Kidney (tissue), 14 donors: ENCODE measurements around the gene STEAP1. TPM values are rescaled to one million over a fixed set of nuclear protein-coding genes. Genes with fewer than 3 reads are reported as not detected.
"Not testable (repeated sequence)": the region's sequence is repeated elsewhere in the genome, so short reads cannot be mapped to it uniquely, and the experiment has no call there.

Experiments
- DNase-seq, 5 donors: peaks; one replicate each; pipeline ENCODE4 v3.0.0-alpha.2; 2013 to 2020
- FAIRE-seq: peaks from 2 replicates; lab custom pipeline; 2012; peaks lifted over from hg19 to GRCh38; lab: Jason Lieb, UNC
- H3K27ac ChIP-seq, 2 donors: one replicate each; pipeline ENCODE4 v1.7.0; 2013; ENCODE audit warnings: low read depth in 2 of 2, low read length in 2 of 2, inconsistent platforms in 1 of 2
- H3K27me3 ChIP-seq: one replicate; pipeline ENCODE4 v1.7.1; 2013; ENCODE audit warnings: low read length, inconsistent platforms; ENCODE audit not compliant: control insufficient read depth, insufficient read depth
- H3K36me3 ChIP-seq, 3 donors: one replicate each; pipeline versions ENCODE4 v1.7.0 to v1.7.1; 2013; ENCODE audit warnings: low read length in 3 of 3, control low read depth in 1 of 3, inconsistent platforms in 1 of 3; ENCODE audit not compliant: insufficient read depth in 3 of 3, control insufficient read depth in 2 of 3
- H3K4me1 ChIP-seq, 3 donors: one replicate each; pipeline versions ENCODE4 v1.7.0 to v1.7.1; 2013; ENCODE audit warnings: low read length in 3 of 3, inconsistent platforms in 1 of 3, low read depth in 1 of 3; ENCODE audit not compliant: control insufficient read depth in 2 of 3, insufficient read depth in 2 of 3
- H3K4me3 ChIP-seq, 3 donors: one replicate each; pipeline versions ENCODE4 v1.7.0 to v1.8.1; 2013; ENCODE audit warnings: low read length in 3 of 3, control low read depth in 1 of 3, inconsistent platforms in 1 of 3
- H3K9ac ChIP-seq, 3 donors: one replicate each; pipeline versions ENCODE4 v1.7.0 to v1.7.1; 2013; ENCODE audit warnings: low read length in 3 of 3, control low read depth in 1 of 3, inconsistent platforms in 1 of 3
- H3K9me3 ChIP-seq, 3 donors: one replicate each; pipeline versions ENCODE4 v1.7.0 to v1.7.1; 2013; ENCODE audit warnings: low read length in 3 of 3, control low read depth in 1 of 3, inconsistent platforms in 1 of 3; ENCODE audit not compliant: control insufficient read depth in 2 of 3, insufficient read depth in 1 of 3
- CTCF ChIP-seq: IDR thresholded peaks from 3 replicates; pipeline ENCODE4 v1.5.1; 2012; ENCODE audit warnings: mild to moderate bottlenecking, moderate library complexity, borderline replicate concordance; ENCODE audit not compliant: insufficient read depth; ENCODE audit errors: extremely low read depth
- intact Hi-C: fragments of 100-400 bp; cut with DNase I; formaldehyde crosslinking; loops from one replicate; pipeline ENCODE4 v1.11.1; 2022
- polyA plus RNA-seq: library from polyadenylated mRNA; stranded (reverse); fragments of 350-450 nt; fragmentation: Illumina TruSeq; extraction: RNeasy Lipid Tissue Mini Kit (QIAGEN cat#74804); gene quantifications from one replicate; pipeline ENCODE4 v1.2.3, GENCODE V29; 2014; ENCODE audit warnings: low read depth, low replicate concordance; ENCODE audit not compliant: insufficient read depth
- total RNA-seq: library from RNA; stranded (reverse); fragmentation: NEBNext Ultra II Directional; extraction: Animal tissue kit (Norgen Biotek cat#: 25700); gene quantifications from one replicate; pipeline ENCODE4 v1.2.1, GENCODE V29; 2021
- donor health status: control.
- donor health status: control.
- donor health status: control.
- donor health status: control.
- donor health status: control.
- donor health status: DM: yes; HTN: yes; CAD: no.
- donor health status: Normal renal cell carcinoma (clear cell type).

Gene STEAP1
- total and polyA plus RNA-seq, 2 donors from 2014 or later, result 4.4 to 6.3 TPM

GRCh38 chr7:90149428-90149827 lies 4.8 kb upstream of the STEAP1 start:
- intact Hi-C loops, FAIRE-seq: not testable (repeated sequence)

DNA sequence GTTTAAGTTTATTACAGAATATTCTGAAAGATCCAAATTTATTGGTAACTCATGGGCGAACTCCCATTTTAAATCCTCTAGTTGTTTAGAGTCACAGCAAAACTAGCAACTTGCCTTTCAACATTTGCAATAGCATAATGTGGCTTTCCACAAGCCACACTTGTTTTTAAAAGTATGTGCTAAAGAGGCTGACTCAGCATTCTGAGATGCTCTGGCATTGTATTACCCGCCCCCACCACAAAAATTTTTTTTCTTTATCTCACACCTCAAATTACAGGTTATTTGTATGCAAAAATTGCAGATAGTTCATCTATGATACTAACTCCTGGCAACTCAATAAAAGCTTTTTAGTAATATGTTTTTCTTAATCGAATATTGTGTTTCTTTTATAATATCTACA lies 2.4 kb upstream of the STEAP1 start:
- intact Hi-C loops, FAIRE-seq, H3K4me1 ChIP-seq, H3K36me3 ChIP-seq, H3K4me3 ChIP-seq, H3K9me3 ChIP-seq, H3K9ac ChIP-seq, H3K27ac ChIP-seq, DNase-seq, H3K27me3 ChIP-seq: not testable (repeated sequence)

More at GRCh38 chr7:90149428-90149827, 4.8 kb upstream of the STEAP1 start:
- not testable (repeated sequence) for H3K9ac ChIP-seq, H3K36me3 ChIP-seq, H3K9me3 ChIP-seq, H3K4me3 ChIP-seq, H3K4me1 ChIP-seq, H3K27ac ChIP-seq, H3K27me3 ChIP-seq
- DNase-seq, result peak in 3 of 5 donors; percentile 10 to 16 (median 14)
- peak; percentile 12 for TF ChIP-seq CTCF

- DNase-seq, result peak in 2 of 5 donors; percentile 51 to 73
- FAIRE-seq, intact Hi-C loops, H3K4me1 ChIP-seq, H3K4me3 ChIP-seq, H3K36me3 ChIP-seq, H3K9ac ChIP-seq, H3K27ac ChIP-seq, H3K9me3 ChIP-seq, H3K27me3 ChIP-seq: not testable (repeated sequence)
- peak; percentile 46 for TF ChIP-seq CTCF
These were observed 1.5 kb upstream of the STEAP1 start for GRCh38 chr7:90152642-90153253.

DNA sequence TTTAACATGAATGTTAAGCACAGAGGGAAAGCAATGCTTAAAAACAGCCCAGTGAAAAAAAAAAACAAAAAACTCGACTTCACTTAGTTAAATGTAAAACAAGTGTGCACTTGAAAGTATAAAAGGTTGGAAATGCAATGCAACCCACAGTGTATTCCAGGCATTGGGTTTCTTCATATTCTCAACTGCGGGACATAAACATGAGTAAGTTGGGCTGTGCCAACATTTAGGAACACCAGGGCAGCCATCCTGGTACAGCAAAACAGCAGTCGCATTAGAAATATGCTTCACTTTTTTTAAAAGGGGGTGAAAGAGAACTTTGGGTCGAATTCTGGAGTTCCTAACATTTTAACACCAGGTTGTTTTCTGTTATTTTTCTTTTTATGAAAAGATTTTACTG lies 937 bp downstream of the STEAP1 start:
- H3K4me3 ChIP-seq, result no peak overlapping the region
- TF ChIP-seq CTCF, result no peak
- no peak overlapping the region for H3K27ac ChIP-seq
- FAIRE-seq (no peak), DNase-seq (no peak)
- H3K9me3 ChIP-seq, result no peaks in the 10 kb centered on the region
- H3K27me3 ChIP-seq, result no peaks in the 10 kb centered on the region
- H3K36me3 ChIP-seq, result no peaks in the 10 kb centered on the region
- no peaks in the 10 kb centered on the region for H3K4me1 ChIP-seq
- intact Hi-C loops, result no loop called here
- no peak overlapping the region for H3K9ac ChIP-seq

DNA sequence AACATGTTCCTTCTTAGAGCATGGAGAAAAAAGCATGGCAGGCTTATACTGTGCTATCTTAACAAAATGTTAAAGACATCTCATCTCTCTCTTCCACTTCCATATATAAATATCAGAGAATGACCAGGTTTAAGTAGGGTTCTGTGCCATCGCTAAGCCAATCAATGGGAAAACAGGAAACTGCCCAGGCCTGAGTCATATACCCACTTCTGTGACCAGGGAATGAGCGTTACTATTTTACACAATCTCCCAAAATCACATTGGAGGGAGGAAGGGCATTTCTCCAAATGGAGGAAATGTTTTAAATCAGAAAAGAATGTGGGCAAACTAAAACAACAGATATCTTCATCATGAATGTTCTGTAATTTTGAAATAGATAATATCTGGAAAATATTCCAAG lies 3.1 kb downstream of the STEAP1 start:
- DNase-seq, H3K4me3 ChIP-seq, H3K36me3 ChIP-seq, FAIRE-seq, H3K27me3 ChIP-seq, H3K4me1 ChIP-seq, H3K9me3 ChIP-seq, H3K9ac ChIP-seq, intact Hi-C loops, H3K27ac ChIP-seq: not testable (repeated sequence)

DNA sequence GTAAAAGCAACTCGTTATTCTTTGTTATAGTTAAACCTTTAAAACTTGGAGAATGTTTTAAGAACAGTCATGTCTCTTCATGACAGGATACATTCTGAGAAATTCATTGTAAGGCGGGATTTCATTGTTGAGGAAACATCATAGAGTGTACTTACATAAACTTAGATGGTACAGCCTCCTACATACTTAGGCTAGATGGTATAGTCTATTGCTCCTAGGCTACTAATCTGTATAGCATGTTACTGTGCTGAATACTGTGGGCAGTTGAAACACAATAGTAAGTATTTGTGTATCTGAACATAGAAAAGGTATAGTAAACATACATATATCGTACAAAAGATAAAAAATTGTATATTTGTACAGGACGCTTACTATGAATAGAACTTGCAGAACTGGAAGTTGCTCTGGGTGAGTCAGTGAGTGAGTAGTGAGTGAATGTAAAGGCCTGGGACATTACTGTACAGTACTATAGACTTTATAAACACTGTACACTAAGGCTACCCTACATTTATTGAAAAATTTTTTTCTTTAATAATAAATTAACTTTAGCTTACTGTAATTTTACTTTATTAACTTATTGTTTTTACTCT lies 3.6 kb downstream of the STEAP1 start:
- H3K27me3 ChIP-seq, H3K9me3 ChIP-seq, H3K4me3 ChIP-seq, H3K36me3 ChIP-seq, FAIRE-seq, DNase-seq, intact Hi-C loops, H3K9ac ChIP-seq, H3K4me1 ChIP-seq, H3K27ac ChIP-seq: not testable (repeated sequence)
